HEK293 (cell line): ENCODE data around the gene PALB2.

Source experiments
- BCL6B ChIP-seq: fragments of 450-650 bp; formaldehyde crosslinking; IDR thresholded peaks from 2 replicates; pipeline ENCODE4 v1.5.1; 2017; ENCODE audit warnings: missing biosample characterization, missing genetic modification characterization
- HOXD13 ChIP-seq: sonication (generic); formaldehyde crosslinking; IDR thresholded peaks from 2 replicates; pipeline ENCODE4 v1.8.0; 2022; ENCODE audit warnings: missing genetic modification reagents, borderline replicate concordance
- KLF9 ChIP-seq: fragments of 450-650 bp; formaldehyde crosslinking; IDR thresholded peaks from 2 replicates; pipeline ENCODE4 v1.5.1; 2016; ENCODE audit warnings: missing biosample characterization, missing genetic modification characterization, low read depth
- PRDM1 ChIP-seq: fragments of 450-650 bp; formaldehyde crosslinking; IDR thresholded peaks from 2 replicates; pipeline ENCODE4; 2016; ENCODE audit warnings: missing biosample characterization, missing genetic modification characterization
- RBAK ChIP-seq: fragments of 450-650 bp; formaldehyde crosslinking; IDR thresholded peaks from 2 replicates; pipeline ENCODE4 v1.5.1; 2016; ENCODE audit warnings: missing biosample characterization, missing genetic modification characterization
- SALL2 ChIP-seq: fragments of 450-650 bp; formaldehyde crosslinking; IDR thresholded peaks from 2 replicates; pipeline ENCODE4 v1.5.0; 2017; ENCODE audit warnings: missing biosample characterization, mild to moderate bottlenecking, missing genetic modification characterization, borderline replicate concordance
- SP7 ChIP-seq: fragments of 450-650 bp; formaldehyde crosslinking; IDR thresholded peaks from 2 replicates; pipeline ENCODE4 v1.5.1; 2016; ENCODE audit warnings: missing biosample characterization, missing genetic modification characterization
- ZBTB10 ChIP-seq: fragments of 450-650 bp; formaldehyde crosslinking; IDR thresholded peaks from 2 replicates; pipeline ENCODE4 v1.5.1; 2016; ENCODE audit warnings: missing biosample characterization, missing genetic modification characterization
- ZEB2 ChIP-seq: fragments of 450-650 bp; formaldehyde crosslinking; IDR thresholded peaks from 2 replicates; pipeline ENCODE4 v1.5.1; 2016; ENCODE audit warnings: missing biosample characterization, missing genetic modification characterization
- ZIC2 ChIP-seq: fragments of 450-650 bp; formaldehyde crosslinking; IDR thresholded peaks from 2 replicates; pipeline ENCODE4 v1.5.1; 2016; ENCODE audit warnings: missing biosample characterization, missing genetic modification characterization
- ZNF121 ChIP-seq: fragments of 450-650 bp; formaldehyde crosslinking; IDR thresholded peaks from 2 replicates; pipeline ENCODE4 v1.5.1; 2016; ENCODE audit warnings: missing biosample characterization, missing genetic modification characterization
- ZNF155 ChIP-seq: fragments of 450-650 bp; formaldehyde crosslinking; IDR thresholded peaks from 2 replicates; pipeline ENCODE4 v1.5.1; 2016; ENCODE audit warnings: missing biosample characterization, missing genetic modification characterization
- ZNF2 ChIP-seq: fragments of 450-650 bp; formaldehyde crosslinking; IDR thresholded peaks from 2 replicates; pipeline ENCODE4 v1.5.1; 2016; ENCODE audit warnings: missing biosample characterization, missing genetic modification characterization
- ZNF302 ChIP-seq: fragments of 450-650 bp; formaldehyde crosslinking; IDR thresholded peaks from 2 replicates; pipeline ENCODE4 v1.5.1; 2016; ENCODE audit warnings: missing biosample characterization, missing genetic modification characterization, low read depth
- ZNF324 ChIP-seq: fragments of 450-650 bp; formaldehyde crosslinking; IDR thresholded peaks from 2 replicates; pipeline ENCODE4 v1.5.1; 2016; ENCODE audit warnings: missing biosample characterization, missing genetic modification characterization
- ZNF391 ChIP-seq: fragments of 450-650 bp; formaldehyde crosslinking; IDR thresholded peaks from 2 replicates; pipeline ENCODE4 v1.5.1; 2016; ENCODE audit warnings: low read depth, missing biosample characterization, missing genetic modification characterization, borderline replicate concordance
- ZNF404 ChIP-seq: fragments of 450-650 bp; formaldehyde crosslinking; IDR thresholded peaks from 2 replicates; pipeline ENCODE4 v1.5.1; 2017; ENCODE audit warnings: missing biosample characterization, missing genetic modification characterization
- ZNF514 ChIP-seq: fragments of 450-650 bp; formaldehyde crosslinking; IDR thresholded peaks from 2 replicates; pipeline ENCODE4 v1.5.1; 2016; ENCODE audit warnings: missing biosample characterization, missing genetic modification characterization
- ZNF530 ChIP-seq: fragments of 450-650 bp; formaldehyde crosslinking; IDR thresholded peaks from 2 replicates; pipeline ENCODE4 v1.5.1; 2016; ENCODE audit warnings: low read depth, missing biosample characterization, missing genetic modification characterization
- ZNF544 ChIP-seq: fragments of 450-650 bp; formaldehyde crosslinking; IDR thresholded peaks from 2 replicates; pipeline ENCODE4 v1.5.0; 2017; ENCODE audit warnings: missing biosample characterization, missing genetic modification characterization
- ZNF555 ChIP-seq: fragments of 450-650 bp; formaldehyde crosslinking; conservative IDR thresholded peaks from 2 replicates; pipeline ENCODE4 v1.5.1; 2017; ENCODE audit warnings: missing biosample characterization, mild to moderate bottlenecking, missing genetic modification characterization, inconsistent platforms
- ZNF571 ChIP-seq: fragments of 450-650 bp; formaldehyde crosslinking; IDR thresholded peaks from 2 replicates; pipeline ENCODE4 v1.5.0; 2017; ENCODE audit warnings: missing biosample characterization, missing genetic modification characterization
- ZNF596 ChIP-seq: fragments of 450-650 bp; IDR thresholded peaks from 2 replicates; pipeline ENCODE4 v1.5.0; 2018; ENCODE audit warnings: missing biosample characterization, mild to moderate bottlenecking, missing genetic modification characterization, moderate library complexity
- ZNF658 ChIP-seq: fragments of 450-650 bp; formaldehyde crosslinking; IDR thresholded peaks from 2 replicates; pipeline ENCODE4; 2016; ENCODE audit warnings: missing biosample characterization, missing genetic modification characterization
- ZNF843 ChIP-seq: fragments of 450-650 bp; formaldehyde crosslinking; IDR thresholded peaks from 2 replicates; pipeline ENCODE4 v1.5.1; 2016; ENCODE audit warnings: missing biosample characterization, missing genetic modification characterization
- TF ChIP-seq, protein P1 (sequence below): fragments of 450-650 bp; formaldehyde crosslinking; IDR thresholded peaks from 2 replicates; pipeline ENCODE4 v1.5.1; 2016; ENCODE audit warnings: missing biosample characterization, missing genetic modification characterization
- TF ChIP-seq, protein P2 (sequence below): fragments of 450-650 bp; formaldehyde crosslinking; IDR thresholded peaks from 2 replicates; pipeline ENCODE4 v1.5.1; 2016; ENCODE audit warnings: missing biosample characterization, missing genetic modification characterization
- TF ChIP-seq, protein P3 (sequence below): fragments of 450-650 bp; formaldehyde crosslinking; IDR thresholded peaks from 2 replicates; pipeline ENCODE4 v1.5.1; 2017; ENCODE audit warnings: missing biosample characterization, missing genetic modification characterization
- TF ChIP-seq, protein P4 (sequence below): fragments of 450-650 bp; formaldehyde crosslinking; IDR thresholded peaks from 2 replicates; pipeline ENCODE4 v1.5.0; 2017; ENCODE audit warnings: missing biosample characterization, missing genetic modification characterization, borderline replicate concordance

Gene PALB2

GRCh38 chr16:23556881-23557778 lies 84.0 kb downstream of the PALB2 start, which contains the start of the genes EARS2 and UBFD1 (continued):
- TF ChIP-seq, protein P1, sequence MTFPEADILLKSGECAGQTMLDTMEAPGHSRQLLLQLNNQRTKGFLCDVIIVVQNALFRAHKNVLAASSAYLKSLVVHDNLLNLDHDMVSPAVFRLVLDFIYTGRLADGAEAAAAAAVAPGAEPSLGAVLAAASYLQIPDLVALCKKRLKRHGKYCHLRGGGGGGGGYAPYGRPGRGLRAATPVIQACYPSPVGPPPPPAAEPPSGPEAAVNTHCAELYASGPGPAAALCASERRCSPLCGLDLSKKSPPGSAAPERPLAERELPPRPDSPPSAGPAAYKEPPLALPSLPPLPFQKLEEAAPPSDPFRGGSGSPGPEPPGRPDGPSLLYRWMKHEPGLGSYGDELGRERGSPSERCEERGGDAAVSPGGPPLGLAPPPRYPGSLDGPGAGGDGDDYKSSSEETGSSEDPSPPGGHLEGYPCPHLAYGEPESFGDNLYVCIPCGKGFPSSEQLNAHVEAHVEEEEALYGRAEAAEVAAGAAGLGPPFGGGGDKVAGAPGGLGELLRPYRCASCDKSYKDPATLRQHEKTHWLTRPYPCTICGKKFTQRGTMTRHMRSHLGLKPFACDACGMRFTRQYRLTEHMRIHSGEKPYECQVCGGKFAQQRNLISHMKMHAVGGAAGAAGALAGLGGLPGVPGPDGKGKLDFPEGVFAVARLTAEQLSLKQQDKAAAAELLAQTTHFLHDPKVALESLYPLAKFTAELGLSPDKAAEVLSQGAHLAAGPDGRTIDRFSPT (tag by site-specific recombination): no peak
- TF ChIP-seq ZNF155 (tag by site-specific recombination): no peak
- peak; percentile 75 for TF ChIP-seq ZNF2 (tag by site-specific recombination)
- no peak for TF ChIP-seq ZNF404
- peak; percentile 90 for TF ChIP-seq PRDM1 (tag by site-specific recombination)
- TF ChIP-seq ZNF121 (tag by site-specific recombination): no peak
- peak; percentile 66 for TF ChIP-seq SP7 (tag by site-specific recombination)
- TF ChIP-seq ZNF391 (tag by site-specific recombination): peak; percentile 47; the same call in 1 of the 2 replicates
- no peak for TF ChIP-seq ZNF544 (tag by site-specific recombination)
- TF ChIP-seq ZNF514 (tag by site-specific recombination): no peak
- no peak for TF ChIP-seq BCL6B (tag by site-specific recombination)
- TF ChIP-seq ZNF843 (tag by site-specific recombination): no peak; the same call in none of the 2 replicates
- peak; percentile 59; the same call in 1 of the 2 replicates for TF ChIP-seq ZNF324
- TF ChIP-seq KLF9 (tag by site-specific recombination): peak; percentile 99
- TF ChIP-seq SALL2: no peak
- no peak for TF ChIP-seq ZNF302 (tag by site-specific recombination)
- TF ChIP-seq, protein P2, sequence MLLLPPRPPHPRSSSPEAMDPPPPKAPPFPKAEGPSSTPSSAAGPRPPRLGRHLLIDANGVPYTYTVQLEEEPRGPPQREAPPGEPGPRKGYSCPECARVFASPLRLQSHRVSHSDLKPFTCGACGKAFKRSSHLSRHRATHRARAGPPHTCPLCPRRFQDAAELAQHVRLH (tag by site-specific recombination): peak; percentile 91
- TF ChIP-seq ZNF658 (tag by site-specific recombination): no peak
- TF ChIP-seq, protein P3, sequence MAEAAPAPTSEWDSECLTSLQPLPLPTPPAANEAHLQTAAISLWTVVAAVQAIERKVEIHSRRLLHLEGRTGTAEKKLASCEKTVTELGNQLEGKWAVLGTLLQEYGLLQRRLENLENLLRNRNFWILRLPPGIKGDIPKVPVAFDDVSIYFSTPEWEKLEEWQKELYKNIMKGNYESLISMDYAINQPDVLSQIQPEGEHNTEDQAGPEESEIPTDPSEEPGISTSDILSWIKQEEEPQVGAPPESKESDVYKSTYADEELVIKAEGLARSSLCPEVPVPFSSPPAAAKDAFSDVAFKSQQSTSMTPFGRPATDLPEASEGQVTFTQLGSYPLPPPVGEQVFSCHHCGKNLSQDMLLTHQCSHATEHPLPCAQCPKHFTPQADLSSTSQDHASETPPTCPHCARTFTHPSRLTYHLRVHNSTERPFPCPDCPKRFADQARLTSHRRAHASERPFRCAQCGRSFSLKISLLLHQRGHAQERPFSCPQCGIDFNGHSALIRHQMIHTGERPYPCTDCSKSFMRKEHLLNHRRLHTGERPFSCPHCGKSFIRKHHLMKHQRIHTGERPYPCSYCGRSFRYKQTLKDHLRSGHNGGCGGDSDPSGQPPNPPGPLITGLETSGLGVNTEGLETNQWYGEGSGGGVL: no peak
- TF ChIP-seq ZEB2 (tag by site-specific recombination): peak; percentile 74; the same call in 1 of the 2 replicates
- no peak for TF ChIP-seq ZBTB10 (tag by site-specific recombination)
- TF ChIP-seq HOXD13 (CRISPR knock-in tag): no peak
- TF ChIP-seq ZNF571 (tag by site-specific recombination): no peak
- TF ChIP-seq ZNF555: no peak
- TF ChIP-seq, protein P4, sequence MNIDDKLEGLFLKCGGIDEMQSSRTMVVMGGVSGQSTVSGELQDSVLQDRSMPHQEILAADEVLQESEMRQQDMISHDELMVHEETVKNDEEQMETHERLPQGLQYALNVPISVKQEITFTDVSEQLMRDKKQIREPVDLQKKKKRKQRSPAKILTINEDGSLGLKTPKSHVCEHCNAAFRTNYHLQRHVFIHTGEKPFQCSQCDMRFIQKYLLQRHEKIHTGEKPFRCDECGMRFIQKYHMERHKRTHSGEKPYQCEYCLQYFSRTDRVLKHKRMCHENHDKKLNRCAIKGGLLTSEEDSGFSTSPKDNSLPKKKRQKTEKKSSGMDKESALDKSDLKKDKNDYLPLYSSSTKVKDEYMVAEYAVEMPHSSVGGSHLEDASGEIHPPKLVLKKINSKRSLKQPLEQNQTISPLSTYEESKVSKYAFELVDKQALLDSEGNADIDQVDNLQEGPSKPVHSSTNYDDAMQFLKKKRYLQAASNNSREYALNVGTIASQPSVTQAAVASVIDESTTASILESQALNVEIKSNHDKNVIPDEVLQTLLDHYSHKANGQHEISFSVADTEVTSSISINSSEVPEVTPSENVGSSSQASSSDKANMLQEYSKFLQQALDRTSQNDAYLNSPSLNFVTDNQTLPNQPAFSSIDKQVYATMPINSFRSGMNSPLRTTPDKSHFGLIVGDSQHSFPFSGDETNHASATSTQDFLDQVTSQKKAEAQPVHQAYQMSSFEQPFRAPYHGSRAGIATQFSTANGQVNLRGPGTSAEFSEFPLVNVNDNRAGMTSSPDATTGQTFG (tag by site-specific recombination): no peak
- TF ChIP-seq ZNF530 (tag by site-specific recombination): no peak
- peak; percentile 96 for TF ChIP-seq ZIC2 (tag by site-specific recombination)
- no peak for TF ChIP-seq RBAK (tag by site-specific recombination)
- no peak for TF ChIP-seq ZNF596 (tag by site-specific recombination)
